HEK293 (cell line): ENCODE data around the gene BCL7C.

Source experiments
- OVOL3 ChIP-seq: fragments of 450-650 bp; formaldehyde crosslinking; IDR thresholded peaks from 2 replicates; pipeline ENCODE4 v1.5.1; 2016; ENCODE audit warnings: missing biosample characterization, missing genetic modification characterization
- ZBTB1 ChIP-seq: fragments of 450-650 bp; formaldehyde crosslinking; IDR thresholded peaks from 2 replicates; pipeline ENCODE4 v1.5.1; 2016; ENCODE audit warnings: missing biosample characterization, missing genetic modification characterization
- ZFP37 ChIP-seq: fragments of 450-650 bp; formaldehyde crosslinking; IDR thresholded peaks from 2 replicates; pipeline ENCODE4 v1.5.1; 2016; ENCODE audit warnings: missing biosample characterization, missing genetic modification characterization

GRCh38 chr16:30914830-30915229 lies 21.0 kb upstream of the BCL7C start:
- TF ChIP-seq ZBTB1 (tag by site-specific recombination) (no peak), OVOL3 (tag by site-specific recombination) (no peak), ZFP37 (tag by site-specific recombination) (no peak)
